HG03521 (cell line): ENCODE data around the gene TPRG1.

Experiments used
- ATAC-seq: cut with Tn5 transposase; IDR thresholded peaks from one replicate; pipeline ENCODE4 v1.9.1; 2021; ENCODE audit warnings: mild to moderate bottlenecking, moderate library complexity; ENCODE audit not compliant: unreplicated experiment

Gene TPRG1

DNA sequence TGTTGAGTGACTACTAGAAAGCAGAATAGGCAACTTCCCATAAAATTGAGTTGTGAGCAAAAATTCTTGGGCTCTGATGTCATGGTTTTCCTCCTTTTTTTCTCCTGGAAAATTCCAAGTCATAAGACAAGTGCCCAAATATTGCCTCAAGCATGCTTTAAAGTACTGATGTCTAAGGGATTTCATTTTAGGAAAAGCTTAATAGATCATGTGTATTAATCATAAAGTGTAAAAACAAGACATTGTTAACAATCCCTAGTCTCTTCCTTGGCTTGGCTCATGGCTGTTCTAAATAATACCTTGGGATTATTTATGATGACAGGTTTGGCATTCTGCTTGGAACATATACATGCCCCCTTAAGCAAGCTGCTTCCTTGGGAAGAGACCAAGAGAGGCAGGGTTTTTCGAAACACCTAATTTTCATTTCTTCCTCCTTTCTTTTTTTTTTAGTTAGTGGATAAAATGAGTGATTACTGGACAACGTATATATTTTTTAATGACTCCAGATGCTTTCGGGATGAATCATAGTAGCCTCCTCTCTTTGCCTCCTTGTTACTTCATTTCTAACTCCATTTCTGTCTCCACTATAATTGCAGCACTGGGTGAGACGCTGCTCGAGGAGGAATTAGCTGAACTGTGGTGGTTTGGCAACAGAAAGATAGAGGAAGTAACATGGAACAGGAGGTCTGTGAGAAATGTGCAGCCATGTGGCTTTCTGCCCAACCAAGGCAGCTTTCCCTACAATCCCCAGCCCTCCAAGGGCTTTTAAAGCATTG, 104.9 kb downstream of the TPRG1 start:
- no peak for ATAC-seq

- no peak for ATAC-seq
Measured at GRCh38 chr3:189277711-189278110, 105.9 kb downstream of the TPRG1 start.

GRCh38 chr3:189278221-189278620, 106.5 kb downstream of the TPRG1 start:
- no peak for ATAC-seq

GRCh38 chr3:189282189-189282588, 110.4 kb downstream of the TPRG1 start:
- ATAC-seq, result no peak

DNA sequence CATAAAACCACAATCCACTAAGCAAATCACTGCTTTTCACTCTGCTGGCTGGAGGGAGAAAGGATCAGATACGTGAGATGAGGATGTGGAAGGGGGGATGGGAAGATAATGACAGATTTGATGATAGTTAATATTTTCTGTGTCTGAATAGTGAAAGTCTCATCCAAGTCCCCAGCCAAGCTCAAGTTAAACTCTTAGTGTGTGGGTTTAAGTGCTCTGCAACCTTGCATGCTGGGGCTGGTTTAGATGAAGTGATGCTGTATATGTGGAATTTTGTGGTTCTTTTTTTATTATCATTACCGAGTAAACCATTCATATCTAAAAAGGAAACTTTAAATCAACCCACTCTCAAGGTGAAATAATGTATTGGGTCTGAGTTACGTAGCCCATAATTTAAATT, 111.0 kb downstream of the TPRG1 start:
- ATAC-seq, result no peak

DNA sequence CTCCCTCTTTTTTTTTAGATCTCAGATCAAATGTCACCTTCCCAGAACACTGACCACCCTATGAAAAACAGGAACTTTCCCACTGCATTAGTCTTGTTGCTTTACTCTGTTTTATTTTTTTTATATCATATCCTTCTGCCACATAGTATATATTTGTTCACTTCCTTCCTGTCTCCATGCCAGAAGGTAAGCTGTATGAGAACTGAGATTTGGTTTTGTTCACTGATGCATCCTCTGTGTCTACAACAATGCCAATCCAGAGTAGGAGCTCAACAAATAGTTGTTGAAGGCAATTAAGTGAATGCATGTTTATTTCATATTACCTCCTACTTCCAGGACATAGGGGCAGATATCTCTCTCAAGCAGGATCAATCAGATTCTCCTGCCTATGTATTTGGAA, 114.4 kb downstream of the TPRG1 start:
- ATAC-seq, result no peak

DNA sequence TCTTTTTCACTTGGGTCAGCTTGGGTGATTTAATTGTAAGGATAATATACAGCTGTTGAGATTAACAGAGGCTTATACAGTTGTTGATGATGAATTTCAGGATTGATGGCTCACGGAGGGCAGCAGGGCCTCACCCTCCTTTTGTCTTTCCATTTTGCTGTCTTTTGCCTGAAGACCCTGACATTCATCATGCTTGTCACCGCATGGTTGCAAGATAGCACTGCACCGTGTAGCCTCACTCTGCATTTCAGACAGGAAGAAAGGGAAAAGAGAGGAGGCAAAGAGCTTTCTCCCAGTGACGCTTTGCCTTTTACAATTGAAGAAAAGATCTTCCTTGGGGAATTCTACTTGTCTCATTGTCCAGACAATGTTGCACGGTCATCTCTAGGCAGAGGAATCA, 115.1 kb downstream of the TPRG1 start:
- ATAC-seq, result no peak

DNA sequence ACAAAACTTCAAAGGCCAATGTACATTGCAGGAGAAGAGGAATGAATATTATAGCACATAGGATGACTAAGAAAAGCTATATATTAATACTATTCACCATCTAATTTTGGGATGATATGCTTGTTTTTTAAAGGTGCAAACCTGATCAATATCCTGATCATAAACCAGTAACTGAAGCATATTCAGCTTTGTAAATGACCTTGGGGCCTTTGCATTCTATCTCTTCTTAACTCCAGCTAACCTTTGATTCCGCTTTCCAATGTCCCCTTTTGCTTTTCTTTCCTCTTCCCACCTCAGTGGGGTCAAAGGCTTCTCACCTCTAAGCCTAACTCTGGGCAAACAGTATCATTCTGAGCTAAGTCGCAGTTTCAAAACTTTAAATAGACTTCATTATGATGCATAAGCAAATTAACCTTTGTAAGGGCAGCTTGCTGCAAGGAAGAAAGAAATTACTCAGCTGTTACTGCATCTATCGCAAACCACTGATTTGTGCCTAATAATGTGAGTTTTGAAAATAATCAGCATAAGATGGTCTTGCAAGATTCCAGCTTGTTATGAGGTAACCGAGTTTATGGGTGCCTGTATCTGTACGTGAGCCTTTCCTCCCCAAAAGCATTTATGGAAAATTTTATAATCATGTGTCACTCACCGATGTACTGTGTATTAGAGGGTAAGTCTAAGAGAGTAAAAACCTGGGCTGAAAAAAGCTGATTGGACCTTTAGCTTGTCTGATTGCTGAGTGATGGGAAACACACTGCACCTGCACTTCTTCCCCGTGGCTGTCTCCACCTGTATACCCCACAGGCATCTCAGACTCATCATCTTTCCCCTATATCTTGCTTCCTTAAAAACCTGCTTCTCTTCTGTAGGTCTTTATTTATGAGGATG, 116.8 kb downstream of the TPRG1 start:
- peak; percentile 95 for ATAC-seq

DNA sequence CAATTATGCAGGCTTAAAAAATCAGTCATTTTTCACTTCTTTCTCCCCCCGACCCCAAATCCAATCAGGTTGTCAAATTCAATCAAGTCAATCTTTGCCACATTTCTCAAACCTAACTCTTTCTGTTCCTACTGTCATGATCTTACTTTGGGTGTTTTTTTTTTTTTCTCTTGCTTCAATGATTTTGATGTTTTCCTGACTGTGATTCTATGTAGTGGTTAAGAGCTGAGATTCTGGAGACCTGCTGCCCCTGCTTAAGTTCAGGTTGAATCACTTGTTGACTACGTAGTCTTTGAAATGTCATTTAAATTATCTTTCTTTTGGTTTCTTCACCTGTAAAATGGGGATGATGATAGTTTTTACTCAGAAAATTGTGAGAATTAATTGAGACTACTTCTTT, 117.5 kb downstream of the TPRG1 start:
- no peak for ATAC-seq

GRCh38 chr3:189292667-189293484, 121.1 kb downstream of the TPRG1 start:
- ATAC-seq, result no peak

GRCh38 chr3:189294649-189295048, 122.9 kb downstream of the TPRG1 start:
- no peak for ATAC-seq

GRCh38 chr3:189295089-189295488, 123.3 kb downstream of the TPRG1 start:
- ATAC-seq, result no peak

DNA sequence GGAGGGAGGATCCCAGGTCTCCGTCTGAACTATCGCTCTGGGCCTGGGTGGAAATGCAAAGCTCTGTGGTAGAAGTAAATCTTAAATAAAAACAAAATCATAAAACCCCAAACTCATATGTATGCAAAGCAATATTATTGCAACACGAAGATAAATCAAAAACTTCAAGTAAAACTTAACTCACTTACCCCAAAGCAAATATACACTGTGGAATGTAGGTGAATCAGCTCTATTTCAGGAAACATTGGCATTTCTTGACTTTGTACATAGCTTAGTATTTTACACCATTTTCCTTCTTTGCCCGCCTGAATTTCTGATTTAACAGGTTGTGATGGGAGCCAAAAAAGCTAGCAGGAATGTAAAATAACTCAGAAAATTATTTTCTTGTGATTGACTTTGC, 126.2 kb downstream of the TPRG1 start:
- no peak for ATAC-seq

GRCh38 chr3:189298469-189299375, 127.0 kb downstream of the TPRG1 start:
- no peak for ATAC-seq

DNA sequence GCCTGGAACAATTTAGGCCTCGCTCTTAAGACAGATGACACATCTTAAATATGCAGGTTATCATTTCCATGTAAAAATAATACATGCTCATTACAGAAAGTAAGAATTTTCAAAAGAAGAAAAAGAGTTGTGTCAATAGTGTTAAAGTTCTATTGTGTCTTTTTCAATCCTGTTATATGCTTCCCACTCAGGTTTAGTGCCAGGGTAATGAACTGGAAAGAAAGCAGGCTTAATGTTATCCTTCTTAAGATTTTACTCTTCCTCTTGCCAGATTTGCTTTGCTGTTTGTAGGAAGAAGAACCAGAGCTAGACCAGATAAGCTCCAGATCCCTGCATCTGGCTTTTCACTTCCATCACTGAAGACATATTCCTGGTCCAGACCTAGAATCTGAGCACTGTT, 128.6 kb downstream of the TPRG1 start:
- ATAC-seq, result no peak

GRCh38 chr3:189301479-189301878, 129.7 kb downstream of the TPRG1 start:
- ATAC-seq, result no peak

DNA sequence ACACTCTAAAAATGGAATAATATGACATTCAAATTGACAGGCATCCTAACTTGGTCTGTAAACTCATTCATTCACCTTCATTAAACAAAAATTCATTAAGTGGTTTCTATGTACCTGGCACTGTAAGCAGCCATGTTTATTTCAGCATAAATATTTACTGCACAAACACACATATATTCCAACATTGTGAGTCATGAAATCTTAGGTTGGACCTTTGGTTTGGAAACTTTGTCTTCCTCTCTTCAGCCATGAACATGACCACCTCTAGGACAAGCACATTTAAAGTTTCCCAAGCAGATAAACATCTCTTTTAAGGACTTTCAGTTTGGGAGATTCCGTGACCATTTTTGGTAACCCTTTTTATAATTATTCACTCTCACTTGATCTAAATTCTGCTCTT, 131.8 kb downstream of the TPRG1 start:
- ATAC-seq, result no peak

GRCh38 chr3:189304465-189305351, 132.9 kb downstream of the TPRG1 start:
- no peak for ATAC-seq

DNA sequence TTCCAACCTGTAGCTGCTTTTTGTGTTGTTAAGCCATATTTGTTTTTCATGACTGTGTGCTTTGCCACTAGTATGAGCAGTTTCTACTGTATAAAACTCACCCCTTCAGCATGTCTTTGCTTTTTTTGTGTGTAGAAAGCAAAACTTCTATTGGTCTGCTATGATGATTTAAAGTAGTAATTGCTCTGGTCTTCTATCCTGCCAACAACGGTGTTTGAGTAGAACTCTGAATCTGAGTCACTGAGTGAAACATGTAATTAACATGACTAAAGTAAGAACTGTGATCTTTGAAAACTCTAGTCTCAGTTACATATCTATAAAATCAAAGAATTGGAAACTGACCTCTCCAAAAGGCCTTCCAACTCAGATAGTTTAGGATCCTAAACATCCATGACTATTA, 133.6 kb downstream of the TPRG1 start:
- ATAC-seq, result peak; percentile 67
